Measurements from ENCODE around the gene RPL11. TPM values are rescaled to one million over a fixed set of nuclear protein-coding genes. Genes with fewer than 3 reads are reported as not detected.

The RPL11 gene
- total RNA-seq, 1 experiment from 2014 or later: 1,206 TPM

DNA sequence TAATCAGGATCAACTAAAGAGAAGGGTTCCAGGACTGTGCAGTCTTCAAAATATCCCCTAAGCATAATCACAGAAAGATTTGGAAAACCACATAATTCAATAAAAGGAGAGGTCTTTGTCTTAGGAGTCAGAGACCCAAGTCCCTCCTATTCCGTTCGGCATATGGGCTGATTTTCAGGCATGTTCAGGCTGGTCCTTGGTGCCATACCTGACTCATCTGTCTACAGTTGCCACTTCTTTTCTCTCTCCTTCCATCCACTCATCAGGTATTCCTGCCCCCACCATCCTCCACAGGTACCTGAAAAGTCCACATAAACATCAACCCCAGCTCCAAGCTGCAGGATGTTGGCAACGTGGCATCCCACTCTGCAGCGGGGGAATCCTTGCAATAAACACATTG, 29.7 kb upstream of the RPL11 start:
- no peaks in the 10 kb centered on the region for H3K27me3 ChIP-seq (replicated peaks; ENCODE audit: insufficient read depth, low read depth, low read length, poor library complexity)
- no peak overlapping the region for H3K27ac ChIP-seq (ENCODE audit: low read depth, low read length, poor library complexity, severe bottlenecking)
- H3K36me3 ChIP-seq (ENCODE audit: insufficient read depth, low read length, poor library complexity, severe bottlenecking): no peaks in the 10 kb centered on the region
- H3K4me1 ChIP-seq (ENCODE audit: insufficient read depth, low read length, poor library complexity, severe bottlenecking): no peaks in the 10 kb centered on the region
- POLR2A ChIA-PET (ENCODE audit: low non-redundant PET): no interaction called here
- no peak for DNase-seq (ENCODE audit: low spot score)
- no TSS peak for BruUV-seq (replicated peaks)
- intact Hi-C loops (cut with micrococcal nuclease; ENCODE audit: unreplicated experiment): no loop called here
- TF ChIP-seq, protein P1, sequence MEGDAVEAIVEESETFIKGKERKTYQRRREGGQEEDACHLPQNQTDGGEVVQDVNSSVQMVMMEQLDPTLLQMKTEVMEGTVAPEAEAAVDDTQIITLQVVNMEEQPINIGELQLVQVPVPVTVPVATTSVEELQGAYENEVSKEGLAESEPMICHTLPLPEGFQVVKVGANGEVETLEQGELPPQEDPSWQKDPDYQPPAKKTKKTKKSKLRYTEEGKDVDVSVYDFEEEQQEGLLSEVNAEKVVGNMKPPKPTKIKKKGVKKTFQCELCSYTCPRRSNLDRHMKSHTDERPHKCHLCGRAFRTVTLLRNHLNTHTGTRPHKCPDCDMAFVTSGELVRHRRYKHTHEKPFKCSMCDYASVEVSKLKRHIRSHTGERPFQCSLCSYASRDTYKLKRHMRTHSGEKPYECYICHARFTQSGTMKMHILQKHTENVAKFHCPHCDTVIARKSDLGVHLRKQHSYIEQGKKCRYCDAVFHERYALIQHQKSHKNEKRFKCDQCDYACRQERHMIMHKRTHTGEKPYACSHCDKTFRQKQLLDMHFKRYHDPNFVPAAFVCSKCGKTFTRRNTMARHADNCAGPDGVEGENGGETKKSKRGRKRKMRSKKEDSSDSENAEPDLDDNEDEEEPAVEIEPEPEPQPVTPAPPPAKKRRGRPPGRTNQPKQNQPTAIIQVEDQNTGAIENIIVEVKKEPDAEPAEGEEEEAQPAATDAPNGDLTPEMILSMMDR (conservative IDR thresholded peaks at IDR 0.05; ENCODE audit: low read depth, low read length): no peak
- TF ChIP-seq EZH2 (IDR thresholded peaks at IDR 0.05; ENCODE audit: borderline replicate concordance, low read depth, low read length, poor library complexity, severe bottlenecking): no peak
- no peaks in the 10 kb centered on the region for H3K9me3 ChIP-seq (ENCODE audit: low read depth, low read length, poor library complexity, severe bottlenecking)
- no peak overlapping the region for H3K4me3 ChIP-seq (ENCODE audit: low read depth, low read length, poor library complexity, severe bottlenecking)
- CTCF ChIA-PET: interaction anchor here (0.7 to 1.6 kb wide), 2 partner anchors 25 to 166 kb away, joined by 3 to 4 read pairs; no protein-coding TSS in a partner anchor

DNA sequence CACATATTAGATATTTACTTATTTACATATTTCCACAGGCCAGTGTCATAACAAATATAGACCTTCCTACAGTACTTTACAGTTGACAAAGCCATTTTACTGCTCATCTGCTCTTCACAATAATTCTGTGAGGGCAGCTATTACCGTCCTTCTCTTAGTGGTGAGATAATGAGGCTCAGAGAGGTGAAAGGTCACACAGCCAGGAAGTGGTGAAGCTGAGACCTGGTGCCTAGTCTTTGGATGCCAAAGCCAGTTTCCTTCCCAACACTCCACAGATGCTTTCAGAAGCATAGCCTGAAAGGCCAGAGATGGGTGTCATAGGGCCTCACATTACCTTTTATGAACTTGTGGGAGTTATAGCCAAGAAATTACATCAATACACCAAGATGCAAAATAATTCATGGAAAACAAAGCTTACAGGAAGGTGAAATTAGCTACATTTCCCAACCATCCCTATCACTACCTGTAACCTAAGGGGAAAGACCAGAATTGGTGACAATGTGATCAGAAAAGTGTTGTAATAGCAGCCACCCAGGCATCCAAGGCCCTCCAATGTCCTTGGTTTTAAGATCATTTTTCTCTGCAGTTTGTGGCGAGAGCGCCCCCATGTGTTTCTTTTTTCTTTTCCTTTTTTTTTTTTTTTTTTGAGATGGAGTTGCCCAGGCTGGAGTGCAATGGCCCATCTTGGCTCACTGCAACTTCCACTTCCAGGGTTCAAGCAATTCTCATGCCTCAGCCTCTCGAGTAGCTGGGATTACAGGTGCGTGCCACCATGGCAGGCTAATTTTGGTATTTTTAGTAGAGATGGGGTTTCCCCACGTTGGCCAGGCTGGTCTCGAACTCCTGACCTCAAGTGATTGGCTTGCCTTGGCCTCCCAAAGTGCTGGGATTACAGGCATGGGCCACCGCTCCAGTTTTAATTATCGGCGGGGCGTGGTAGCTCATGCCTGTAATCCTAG, 26.5 kb upstream of the RPL11 start:
- Histone ChIP-seq H3K4me1 (ENCODE audit: insufficient read depth, low read length, poor library complexity, severe bottlenecking) (no peaks in the 10 kb centered on the region), H3K9me3 (ENCODE audit: low read depth, low read length, poor library complexity, severe bottlenecking) (no peaks in the 10 kb centered on the region), H3K27ac (ENCODE audit: low read depth, low read length, poor library complexity, severe bottlenecking) (no peak overlapping the region), H3K36me3 (ENCODE audit: insufficient read depth, low read length, poor library complexity, severe bottlenecking) (no peaks in the 10 kb centered on the region), H3K4me3 (ENCODE audit: low read depth, low read length, poor library complexity, severe bottlenecking) (no peak overlapping the region), H3K27me3 (replicated peaks; ENCODE audit: insufficient read depth, low read depth, low read length, poor library complexity) (no peaks in the 10 kb centered on the region)
- ChIA-PET CTCF (no interaction called here), POLR2A (ENCODE audit: low non-redundant PET) (no interaction called here)
- peak; percentile 69 for DNase-seq (ENCODE audit: low spot score)
- BruUV-seq (replicated peaks): no TSS peak
- intact Hi-C loops (cut with micrococcal nuclease; ENCODE audit: unreplicated experiment): loop anchor here (5.0 kb wide), 1 partner anchor 168 kb away; no protein-coding TSS in a partner anchor
- no peak for TF ChIP-seq EZH2 (IDR thresholded peaks at IDR 0.05; ENCODE audit: borderline replicate concordance, low read depth, low read length, poor library complexity, severe bottlenecking)
- TF ChIP-seq, protein P1 (conservative IDR thresholded peaks at IDR 0.05; ENCODE audit: low read depth, low read length): peak; percentile 62

DNA sequence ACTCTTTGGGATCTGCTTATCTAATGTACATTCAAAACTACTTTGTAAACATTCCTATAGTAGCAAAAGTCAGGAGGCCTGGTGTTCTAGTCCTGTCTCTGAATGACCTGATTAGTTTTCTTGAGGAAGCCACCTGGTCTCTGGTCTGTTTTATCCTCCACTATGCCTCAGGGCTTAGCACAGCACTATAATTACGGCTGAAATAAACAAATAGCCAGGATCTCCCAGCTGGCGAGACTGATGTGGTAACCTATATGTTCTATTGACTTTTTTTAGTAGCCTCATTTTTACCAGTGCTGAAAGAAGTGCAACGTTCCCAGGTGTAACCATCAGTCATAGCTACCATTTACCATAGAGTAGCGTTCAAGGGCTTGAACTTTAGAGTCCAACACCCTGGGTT, 24.2 kb upstream of the RPL11 start:
- BruUV-seq (replicated peaks): no TSS peak
- no peaks in the 10 kb centered on the region for H3K27me3 ChIP-seq (replicated peaks; ENCODE audit: insufficient read depth, low read depth, low read length, poor library complexity)
- no peaks in the 10 kb centered on the region for H3K4me1 ChIP-seq (ENCODE audit: insufficient read depth, low read length, poor library complexity, severe bottlenecking)
- POLR2A ChIA-PET (ENCODE audit: low non-redundant PET): no interaction called here
- no peak overlapping the region for H3K27ac ChIP-seq (ENCODE audit: low read depth, low read length, poor library complexity, severe bottlenecking)
- DNase-seq (ENCODE audit: low spot score): no peak
- no peak overlapping the region for H3K4me3 ChIP-seq (ENCODE audit: low read depth, low read length, poor library complexity, severe bottlenecking)
- TF ChIP-seq, protein P1 (conservative IDR thresholded peaks at IDR 0.05; ENCODE audit: low read depth, low read length): no peak
- no peak for TF ChIP-seq EZH2 (IDR thresholded peaks at IDR 0.05; ENCODE audit: borderline replicate concordance, low read depth, low read length, poor library complexity, severe bottlenecking)
- CTCF ChIA-PET: interaction anchor here (0.6 kb wide), 1 partner anchor 8 kb away, joined by 4 read pairs; no protein-coding TSS in a partner anchor
- no peaks in the 10 kb centered on the region for H3K9me3 ChIP-seq (ENCODE audit: low read depth, low read length, poor library complexity, severe bottlenecking)
- H3K36me3 ChIP-seq (ENCODE audit: insufficient read depth, low read length, poor library complexity, severe bottlenecking): no peaks in the 10 kb centered on the region
- intact Hi-C loops (cut with micrococcal nuclease; ENCODE audit: unreplicated experiment): loop anchor here (5.0 kb wide), 1 partner anchor 170 kb away; no protein-coding TSS in a partner anchor
